TTC549 (cell line): ENCODE data around the gene ICA1.
"Not testable (repeated sequence)": the region's sequence is repeated elsewhere in the genome, so short reads cannot be mapped to it uniquely, and the experiment has no call there.

ENCODE experiments used
- FAIRE-seq: peaks from 2 replicates; lab custom pipeline; 2012; peaks lifted over from hg19 to GRCh38; lab: Jason Lieb, UNC

ICA1 gene

GRCh38 chr7:8128449-8129317 lies 133.3 kb downstream of the ICA1 start:
- no peak for FAIRE-seq

DNA sequence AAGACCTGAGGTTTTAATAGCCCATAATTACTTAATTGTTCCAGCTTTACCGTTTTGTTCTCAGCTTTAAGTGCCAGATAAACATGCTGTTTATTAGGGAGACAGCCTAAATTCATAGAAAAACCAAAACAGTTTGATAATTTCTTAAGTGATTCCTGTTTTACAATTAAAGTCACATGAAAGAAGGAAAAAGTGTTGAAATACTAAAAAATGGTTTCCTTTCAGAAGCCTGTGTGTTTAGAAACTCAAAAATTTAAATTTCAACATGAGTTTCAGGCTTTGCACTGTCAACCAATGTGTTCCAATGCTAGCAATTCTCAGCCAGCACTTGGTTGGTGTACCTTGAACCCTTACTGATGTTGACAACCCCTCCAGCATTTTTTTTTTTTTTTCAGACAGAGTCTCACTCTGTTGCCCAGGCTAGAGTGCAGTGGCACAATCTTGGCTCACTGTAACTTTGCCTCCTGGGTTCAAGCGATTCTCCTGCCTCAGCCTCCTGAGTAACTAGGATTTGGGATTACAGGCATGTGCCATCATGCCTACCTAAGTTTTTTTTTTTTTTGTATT lies 135.3 kb downstream of the ICA1 start:
- no peak for FAIRE-seq

GRCh38 chr7:8125680-8126444 lies 136.1 kb downstream of the ICA1 start:
- FAIRE-seq, result no peak

GRCh38 chr7:8121243-8121642 lies 140.7 kb downstream of the ICA1 start:
- no peak for FAIRE-seq

DNA sequence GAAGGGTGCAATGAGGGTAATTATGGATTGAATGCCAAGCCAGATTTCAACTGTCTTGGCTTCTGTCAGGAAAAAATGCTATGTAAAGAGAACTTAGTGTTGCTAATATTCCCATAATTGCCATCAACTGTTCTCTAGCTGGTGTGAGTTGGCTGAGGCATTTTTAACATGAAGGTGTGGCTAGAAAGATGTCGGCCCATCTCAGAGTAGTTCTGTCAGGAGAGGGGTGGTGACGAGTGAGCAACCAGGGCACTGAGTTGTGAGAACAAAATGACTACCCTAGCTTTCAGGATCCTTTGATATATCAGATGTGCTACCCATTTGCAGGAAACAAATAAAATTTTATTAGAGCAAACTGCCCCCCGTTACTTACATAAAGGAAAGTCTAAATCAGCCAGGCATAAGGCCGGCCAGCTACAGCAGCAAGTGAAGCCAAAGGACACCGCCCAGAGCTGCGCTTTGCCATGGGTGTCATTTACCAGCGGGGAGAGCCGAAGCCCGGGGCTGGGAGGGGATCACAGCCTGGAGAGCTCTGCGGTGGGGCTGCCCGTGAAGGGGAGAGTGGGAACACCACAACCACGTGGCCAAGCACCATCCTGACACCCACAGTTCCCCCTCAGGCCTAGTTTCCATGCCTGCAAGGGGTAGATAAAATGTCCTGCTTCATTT lies 141.4 kb downstream of the ICA1 start:
- FAIRE-seq, result no peak

- no peak for FAIRE-seq
Observed at GRCh38 chr7:8119262-8119661, 142.7 kb downstream of the ICA1 start.

DNA sequence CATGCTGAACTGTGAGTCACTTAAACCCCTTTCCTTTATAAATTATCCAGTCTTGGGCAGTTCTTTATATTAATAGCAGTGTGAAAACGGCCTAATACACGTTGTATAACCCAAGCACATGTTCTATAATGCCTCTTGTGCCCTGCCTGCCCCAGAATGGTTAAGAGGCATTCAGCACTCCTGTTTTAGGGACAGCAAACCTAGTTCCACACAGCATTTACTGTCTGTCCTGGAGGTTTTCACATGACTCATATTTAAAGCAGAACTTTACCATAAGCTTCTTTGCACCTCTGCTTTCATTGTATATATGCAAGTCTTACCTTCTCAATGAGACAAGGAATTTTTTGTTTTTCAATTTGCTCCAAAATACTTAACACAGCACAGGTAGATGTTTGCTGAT lies 144.8 kb downstream of the ICA1 start:
- no peak for FAIRE-seq

DNA sequence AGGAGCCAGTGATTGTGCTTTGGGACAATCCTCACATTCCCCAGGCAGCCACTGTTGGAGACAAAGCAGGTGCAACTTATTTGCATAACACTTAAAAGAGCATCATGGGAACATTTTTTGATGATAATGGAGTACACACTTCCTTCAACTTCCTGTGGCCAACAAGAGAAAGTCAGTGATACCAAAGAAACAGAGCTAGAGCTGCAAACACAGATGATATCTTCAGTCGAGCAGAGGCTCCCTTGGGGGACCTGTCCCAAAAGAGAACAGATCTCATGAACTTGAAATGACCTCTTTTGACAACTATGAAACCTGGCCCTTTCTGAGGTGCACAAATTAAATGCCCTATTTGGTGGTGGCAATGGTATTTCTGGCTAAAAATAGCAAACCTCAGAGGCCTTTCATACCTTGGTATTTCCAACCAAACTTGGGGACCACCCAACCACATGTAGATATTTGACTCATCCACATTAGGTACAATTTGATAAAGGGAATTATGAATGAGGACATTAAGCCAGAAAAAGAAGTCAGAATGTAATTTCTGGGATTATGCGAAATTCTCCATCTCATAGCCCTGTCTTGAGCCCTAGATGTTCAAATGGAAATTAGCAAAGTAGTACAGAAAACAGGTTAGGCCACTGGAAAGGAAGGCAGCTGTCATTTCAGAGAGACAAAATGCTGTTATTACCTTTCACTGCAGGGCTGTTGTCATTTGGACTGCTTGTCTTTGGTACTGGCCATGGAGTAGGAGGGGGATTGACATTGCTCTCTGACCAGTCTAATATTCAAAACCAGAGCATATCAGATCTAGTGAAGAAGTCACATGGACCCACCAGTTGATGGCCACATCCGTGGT lies 146.2 kb downstream of the ICA1 start:
- FAIRE-seq, result no peak

GRCh38 chr7:8114175-8114574 lies 147.8 kb downstream of the ICA1 start:
- FAIRE-seq, result no peak

- no peak for FAIRE-seq
Observed at GRCh38 chr7:8113184-8113583, 148.8 kb downstream of the ICA1 start.

GRCh38 chr7:8112685-8113084 lies 149.3 kb downstream of the ICA1 start:
- no peak for FAIRE-seq

GRCh38 chr7:8111282-8111960 lies 150.5 kb downstream of the ICA1 start:
- no peak for FAIRE-seq

GRCh38 chr7:8109196-8110022 lies 152.6 kb downstream of the ICA1 start:
- FAIRE-seq, result no peak

DNA sequence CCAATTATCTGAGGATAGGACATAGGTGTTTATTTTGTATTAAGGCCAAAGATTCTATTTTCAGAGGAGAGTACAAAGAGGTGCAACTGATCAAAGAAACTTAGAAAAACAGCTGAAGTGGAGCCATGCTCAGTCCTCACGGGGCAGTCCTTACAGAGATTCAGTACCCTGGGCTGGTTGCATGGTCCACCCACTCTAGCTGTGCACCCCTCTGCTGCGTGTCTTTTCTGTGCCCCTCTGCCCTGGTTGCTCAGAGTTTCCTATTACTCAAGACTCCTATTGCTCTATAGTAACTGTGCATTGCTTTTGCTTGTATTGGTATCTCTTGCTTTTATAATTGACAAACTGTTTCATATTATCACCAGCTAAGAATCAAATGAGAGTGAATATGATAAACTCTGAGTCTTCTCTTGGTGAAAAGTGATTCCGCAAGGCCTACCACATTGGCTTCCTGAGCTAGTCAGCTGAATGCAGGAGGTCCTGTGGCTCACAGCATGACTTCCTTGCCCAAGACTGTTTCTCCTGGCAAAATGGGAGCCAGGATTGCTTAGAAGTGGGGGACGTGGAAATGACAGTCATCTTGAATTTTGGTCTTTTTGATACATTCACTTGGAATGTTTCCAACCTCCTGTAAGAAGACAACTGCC lies 156.4 kb downstream of the ICA1 start:
- FAIRE-seq, result no peak

GRCh38 chr7:8103282-8103681 lies 158.7 kb downstream of the ICA1 start:
- no peak for FAIRE-seq

DNA sequence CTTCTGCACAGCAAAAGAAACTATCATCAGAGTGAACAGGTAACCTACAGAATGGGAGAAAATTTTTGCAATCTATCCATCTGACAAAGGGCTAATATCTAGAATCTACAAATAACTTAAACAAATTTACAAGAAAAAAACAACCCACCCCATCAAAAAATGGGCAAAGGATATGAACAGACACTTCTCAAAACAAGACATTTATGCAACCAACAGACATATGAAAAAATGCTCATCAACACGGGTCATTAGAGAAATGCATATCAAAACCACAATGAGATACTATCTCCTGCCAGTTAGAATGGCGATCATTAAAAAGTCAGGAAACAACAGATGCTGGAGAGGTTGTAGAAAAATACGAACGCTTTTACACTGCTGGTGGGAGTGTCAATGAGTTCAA lies 160.7 kb downstream of the ICA1 start:
- FAIRE-seq, result not testable (repeated sequence)

GRCh38 chr7:8094164-8095140 lies 167.5 kb downstream of the ICA1 start:
- no peak for FAIRE-seq

DNA sequence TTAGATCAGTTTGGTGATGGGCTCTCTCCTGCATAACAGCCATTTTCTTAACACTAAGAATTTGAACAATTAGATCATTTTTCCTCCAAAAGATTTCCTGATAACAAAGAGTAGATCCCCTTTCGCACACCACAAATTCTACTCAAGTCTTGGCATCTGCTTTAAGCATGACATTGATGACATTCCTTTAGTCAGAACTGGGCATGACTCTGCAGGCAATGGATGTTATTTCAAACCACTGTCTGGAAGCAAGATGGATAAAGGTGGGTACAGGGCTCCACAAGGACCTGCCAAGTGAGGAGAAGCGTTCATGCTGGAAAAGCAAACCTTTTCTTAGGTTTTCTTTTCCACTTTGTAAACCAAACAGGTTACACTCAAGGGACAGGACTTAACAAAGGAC lies 169.8 kb downstream of the ICA1 start:
- no peak for FAIRE-seq
